GM23248 (cell line): ENCODE measurements around the gene SLC9A9.

Experiments
- EZH2 ChIP-seq: fragments of 200-600 bp; sonication (generic); IDR thresholded peaks from 2 replicates; pipeline ENCODE4 v1.6.1; 2018; ENCODE audit warnings: antibody characterized with exemption, mild to moderate bottlenecking; ENCODE audit not compliant: insufficient read depth, poor library complexity, severe bottlenecking
- EZH2phosphoT487 ChIP-seq: fragments of 200-600 bp; sonication (generic); IDR thresholded peaks from 2 replicates; pipeline ENCODE4 v1.6.1; 2018; ENCODE audit warnings: antibody characterized with exemption, moderate library complexity, mild to moderate bottlenecking, low read depth; ENCODE audit not compliant: insufficient read depth

- no peak for TF ChIP-seq EZH2
- TF ChIP-seq EZH2phosphoT487 = no peak
These were observed 498.8 kb downstream of the SLC9A9 start for GRCh38 chr3:143349455-143349854.
